ENCODE results near the gene F2RL3. TPM values are rescaled to one million over a fixed set of nuclear protein-coding genes. Genes with fewer than 3 reads are reported as not detected.

Gene F2RL3
- total and polyA plus RNA-seq, 9 of the 15 experiments (the other 6 are each of a cell fraction or from before 2014, with no cell fraction given) = 1.4 to 27.6 (median 11.9) TPM

DNA sequence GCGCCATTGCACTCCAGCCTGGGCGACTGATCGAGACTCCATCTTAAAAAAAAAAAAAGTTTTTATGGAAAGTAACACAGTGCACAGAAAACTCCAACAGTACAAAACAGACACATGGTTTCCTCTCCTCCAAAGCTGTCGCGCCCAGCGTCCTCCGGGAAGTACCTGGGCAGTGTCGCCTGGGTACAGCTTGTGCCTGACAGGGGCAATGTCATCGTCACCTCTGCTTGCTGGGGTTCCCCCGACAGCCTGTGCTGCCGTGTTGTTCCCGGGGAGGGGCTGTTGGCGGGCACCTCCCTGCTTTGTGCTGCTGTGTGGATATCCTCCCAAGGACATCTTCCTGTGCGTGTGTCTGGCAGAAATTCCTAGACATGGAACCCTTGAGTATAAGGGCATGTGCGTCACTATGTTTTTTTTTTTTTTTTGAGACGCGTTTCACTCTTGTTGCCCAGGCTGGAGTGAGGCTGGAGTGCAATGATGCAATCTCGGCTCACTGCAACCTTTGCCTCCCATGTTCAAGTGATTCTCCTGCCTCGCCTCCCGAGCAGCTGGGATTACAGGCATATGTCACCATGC is 2.4 kb upstream of the F2RL3 start (continued):
- TF ChIP-seq IRF9 (tag; IDR thresholded peaks at IDR 0.05) = 0 out of 2 replicates have a peak, but pooled peaks have one; percentile 46
- 0 out of 2 replicates have a peak, but pooled peaks have one; percentile 38 for TF ChIP-seq MYC (IDR thresholded peaks at IDR 0.05; ENCODE audit: low read depth, low read length)
- no peak; the same call in 1 of the 2 replicates for TF ChIP-seq MYC (CRISPR knock-in tag; IDR thresholded peaks at IDR 0.05; ENCODE audit: borderline replicate concordance, low read depth)
- TF ChIP-seq ATF7 (IDR thresholded peaks at IDR 0.05) = peak; percentile 65; the same call in 1 of the 2 replicates
- 0 out of 2 replicates have a peak, but pooled peaks have one; percentile 11 for TF ChIP-seq GABPB2 (CRISPR knock-in tag; conservative IDR thresholded peaks at IDR 0.05)
- TF ChIP-seq TAF15 (IDR thresholded peaks at IDR 0.05; ENCODE audit: low read depth, low read length) = no peak
- TF ChIP-seq RCOR1 (IDR thresholded peaks at IDR 0.05; ENCODE audit: borderline replicate concordance in 1 of 2, low read depth in 2 of 2, low read length in 2 of 2) = 0 out of 4 replicates have a peak, but pooled peaks of 1 of the 2 experiments have one; percentile 17
- peak in 1 of 2 experiments; percentile 58; a peak in 2 of 4 replicates for TF ChIP-seq TRIM24 (IDR thresholded peaks at IDR 0.05)
- TF ChIP-seq ZSCAN32 (CRISPR knock-in tag; IDR thresholded peaks at IDR 0.05) = 0 out of 2 replicates have a peak, but pooled peaks have one; percentile 28
- no peak for TF ChIP-seq KAT2B (IDR thresholded peaks at IDR 0.05; ENCODE audit: low read depth, low read length)
- TF ChIP-seq, protein P1, sequence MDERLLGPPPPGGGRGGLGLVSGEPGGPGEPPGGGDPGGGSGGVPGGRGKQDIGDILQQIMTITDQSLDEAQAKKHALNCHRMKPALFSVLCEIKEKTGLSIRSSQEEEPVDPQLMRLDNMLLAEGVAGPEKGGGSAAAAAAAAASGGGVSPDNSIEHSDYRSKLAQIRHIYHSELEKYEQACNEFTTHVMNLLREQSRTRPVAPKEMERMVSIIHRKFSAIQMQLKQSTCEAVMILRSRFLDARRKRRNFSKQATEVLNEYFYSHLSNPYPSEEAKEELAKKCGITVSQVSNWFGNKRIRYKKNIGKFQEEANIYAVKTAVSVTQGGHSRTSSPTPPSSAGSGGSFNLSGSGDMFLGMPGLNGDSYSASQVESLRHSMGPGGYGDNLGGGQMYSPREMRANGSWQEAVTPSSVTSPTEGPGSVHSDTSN (CRISPR knock-in tag; IDR thresholded peaks at IDR 0.05; ENCODE audit: low read depth) = no peak
- TF ChIP-seq, protein P1 (tag; conservative IDR thresholded peaks at IDR 0.05; ENCODE audit: low read depth) = no peak
- 0 out of 2 replicates have a peak, but pooled peaks have one; percentile 44 for TF ChIP-seq ATF4 (CRISPR knock-in tag; IDR thresholded peaks at IDR 0.05)
- TF ChIP-seq MBD1 (CRISPR knock-in tag; IDR thresholded peaks at IDR 0.05) = no peak
- TF ChIP-seq MLX (CRISPR knock-in tag; conservative IDR thresholded peaks at IDR 0.05) = no peak
- peak; percentile 50 for TF ChIP-seq EP400 (IDR thresholded peaks at IDR 0.05)
